Activated CD8-positive, alpha-beta memory T cell treated with anti-CD3 and anti-CD28 coated beads, Interleukin-2, amount 50 U/mL, for 48 hours (primary cell): ENCODE results near the gene CEMIP.
A peak's percentile ranks its signal among the peaks of the same experiment; 100 is the strongest.

Experiments
- DNase-seq: peaks from one replicate; pipeline ENCODE4 v3.0.0-alpha.2; 2020

CEMIP gene

DNA sequence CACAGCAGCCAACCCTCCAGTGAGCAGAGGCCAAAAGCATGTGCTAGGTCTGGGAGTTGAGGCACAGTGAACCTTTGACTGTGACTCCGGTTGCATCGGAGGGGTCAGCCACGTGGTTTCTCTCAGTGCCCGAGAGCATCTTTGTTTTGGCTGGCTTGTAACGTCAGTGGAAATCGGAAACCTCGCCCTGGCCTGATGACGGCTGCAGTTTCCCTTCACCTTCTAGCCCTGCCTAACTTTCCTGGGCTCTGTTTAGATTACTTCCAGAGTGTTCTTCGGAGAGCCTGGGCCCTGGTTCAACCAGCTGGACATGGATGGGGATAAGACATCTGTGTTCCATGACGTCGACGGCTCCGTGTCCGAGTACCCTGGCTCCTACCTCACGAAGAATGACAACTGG is 153.8 kb downstream of the CEMIP start:
- DNase-seq, result no peak

GRCh38 chr15:80934761-80935221 is 155.6 kb downstream of the CEMIP start:
- no peak for DNase-seq

- no peak for DNase-seq
These were observed 157.3 kb downstream of the CEMIP start for GRCh38 chr15:80936288-80937078.

GRCh38 chr15:80937718-80938117 is 158.5 kb downstream of the CEMIP start:
- no peak for DNase-seq

DNA sequence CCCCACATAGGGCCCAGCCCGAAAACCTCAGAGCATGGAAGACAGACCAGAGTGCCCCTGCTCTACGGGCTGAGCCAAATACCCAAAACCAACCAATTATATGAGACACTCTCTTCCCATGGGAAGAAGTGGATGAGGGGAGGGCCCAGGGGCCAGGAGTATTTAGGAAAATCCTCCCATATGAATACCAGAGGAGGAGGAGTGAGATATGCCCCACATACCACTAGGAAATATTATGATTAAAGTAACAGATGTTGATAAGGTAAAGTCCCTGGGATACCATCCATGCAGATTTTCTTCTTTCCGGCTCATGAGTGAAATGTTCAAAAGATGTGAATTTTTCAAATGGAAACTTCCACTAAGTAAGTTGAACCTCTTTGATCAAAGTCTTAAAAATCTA is 160.0 kb downstream of the CEMIP start:
- no peak for DNase-seq

- no peak for DNase-seq
These were observed 161.2 kb downstream of the CEMIP start for GRCh38 chr15:80940331-80940730.

- DNase-seq, result no peak
These were observed 161.7 kb downstream of the CEMIP start for GRCh38 chr15:80940851-80941250.

DNA sequence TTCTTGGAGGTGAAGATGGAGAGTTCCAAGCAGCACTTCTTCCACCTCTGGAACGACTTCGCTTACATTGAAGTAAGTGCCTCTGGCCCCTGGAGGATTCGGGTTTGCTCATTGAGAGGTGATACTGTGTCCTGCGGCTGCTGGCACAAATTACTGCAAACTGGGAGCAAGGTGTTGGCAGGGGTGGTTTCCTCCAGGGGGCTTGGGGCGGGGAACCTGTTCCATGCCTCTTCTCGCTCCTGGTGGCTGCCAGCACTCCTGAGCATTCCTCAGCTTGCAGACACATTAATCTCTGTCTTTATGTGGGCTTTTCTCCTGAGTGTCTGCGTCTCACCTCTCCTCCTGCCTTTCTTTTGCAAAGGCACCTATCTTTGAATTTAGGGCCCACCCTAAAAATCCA is 163.1 kb downstream of the CEMIP start:
- no peak for DNase-seq

- no peak for DNase-seq
These were observed 163.8 kb downstream of the CEMIP start for GRCh38 chr15:80942746-80943565.

DNA sequence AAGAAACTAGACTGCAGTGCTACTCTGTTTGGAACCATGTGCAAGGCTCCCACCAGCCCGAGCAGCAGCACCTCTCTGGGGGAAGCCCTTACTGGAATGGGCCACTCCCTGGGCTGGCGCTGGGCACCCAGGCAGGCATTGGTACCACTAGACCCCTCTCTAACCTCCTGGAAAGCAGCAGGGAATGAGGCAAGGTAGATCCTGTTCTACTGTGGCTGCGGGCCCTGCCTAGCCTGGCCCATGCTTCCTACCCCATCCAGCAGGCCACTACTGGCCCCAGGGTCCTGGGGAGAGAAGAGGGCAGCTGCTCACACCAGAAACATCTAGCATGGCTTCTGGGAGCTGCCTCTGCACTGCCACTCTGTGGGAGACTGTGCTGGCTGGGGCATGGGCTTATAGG is 165.6 kb downstream of the CEMIP start:
- DNase-seq, result no peak

DNA sequence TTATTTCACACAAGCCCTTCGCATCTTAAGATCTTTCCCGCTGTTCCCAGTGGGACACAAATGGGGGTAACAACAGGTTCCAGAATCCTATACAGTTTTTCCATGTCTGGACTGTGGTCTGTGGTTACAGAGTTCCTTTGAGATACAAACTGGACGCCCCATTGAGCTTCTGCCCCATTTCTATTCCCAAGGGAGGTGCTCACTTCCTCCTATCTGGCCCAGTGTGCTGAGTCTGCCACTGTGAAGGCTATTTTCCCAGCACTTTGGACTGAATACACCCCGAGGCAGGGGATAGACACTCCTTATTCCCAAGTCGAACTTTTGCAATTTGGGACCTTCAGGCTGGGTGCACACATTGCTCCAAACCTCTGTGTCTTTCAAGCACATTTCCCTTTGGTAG is 166.4 kb downstream of the CEMIP start:
- no peak for DNase-seq

DNA sequence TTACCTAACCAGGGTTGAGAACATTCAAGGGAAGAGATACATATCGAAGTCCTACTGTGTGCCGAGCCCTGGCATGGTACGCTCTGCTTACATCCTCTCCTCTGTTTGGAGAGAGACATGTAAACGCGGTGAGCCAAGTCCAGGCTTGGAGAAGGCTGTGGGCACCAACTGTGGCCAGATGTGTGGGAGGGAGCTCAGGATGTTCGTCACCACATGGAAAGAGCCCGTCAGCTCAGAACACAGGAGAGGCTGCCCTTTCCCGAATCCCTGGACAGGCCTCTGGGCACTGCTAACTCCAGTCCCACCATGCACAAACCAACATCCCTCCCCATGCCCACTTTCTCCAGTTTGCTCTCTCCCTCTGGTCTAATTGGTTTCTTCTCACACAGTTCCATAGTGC is 167.4 kb downstream of the CEMIP start:
- no peak for DNase-seq

DNA sequence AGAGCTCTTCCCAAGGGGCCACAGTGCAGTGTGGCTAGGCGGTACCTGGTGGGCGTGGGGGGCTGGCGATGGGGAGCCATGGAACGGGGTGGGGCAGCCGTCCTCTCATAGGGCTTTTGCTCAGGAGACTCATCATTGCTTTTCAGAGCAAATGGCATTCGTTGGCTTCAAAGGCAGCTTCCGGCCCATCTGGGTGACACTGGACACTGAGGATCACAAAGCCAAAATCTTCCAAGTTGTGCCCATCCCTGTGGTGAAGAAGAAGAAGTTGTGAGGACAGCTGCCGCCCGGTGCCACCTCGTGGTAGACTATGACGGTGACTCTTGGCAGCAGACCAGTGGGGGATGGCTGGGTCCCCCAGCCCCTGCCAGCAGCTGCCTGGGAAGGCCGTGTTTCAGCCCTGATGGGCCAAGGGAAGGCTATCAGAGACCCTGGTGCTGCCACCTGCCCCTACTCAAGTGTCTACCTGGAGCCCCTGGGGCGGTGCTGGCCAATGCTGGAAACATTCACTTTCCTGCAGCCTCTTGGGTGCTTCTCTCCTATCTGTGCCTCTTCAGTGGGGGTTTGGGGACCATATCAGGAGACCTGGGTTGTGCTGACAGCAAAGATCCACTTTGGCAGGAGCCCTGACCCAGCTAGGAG is 169.6 kb downstream of the CEMIP start:
- no peak for DNase-seq

DNA sequence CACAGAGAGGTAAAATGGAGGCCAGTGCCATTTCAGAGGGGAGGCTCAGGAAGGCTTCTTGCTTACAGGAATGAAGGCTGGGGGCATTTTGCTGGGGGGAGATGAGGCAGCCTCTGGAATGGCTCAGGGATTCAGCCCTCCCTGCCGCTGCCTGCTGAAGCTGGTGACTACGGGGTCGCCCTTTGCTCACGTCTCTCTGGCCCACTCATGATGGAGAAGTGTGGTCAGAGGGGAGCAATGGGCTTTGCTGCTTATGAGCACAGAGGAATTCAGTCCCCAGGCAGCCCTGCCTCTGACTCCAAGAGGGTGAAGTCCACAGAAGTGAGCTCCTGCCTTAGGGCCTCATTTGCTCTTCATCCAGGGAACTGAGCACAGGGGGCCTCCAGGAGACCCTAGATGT is 170.6 kb downstream of the CEMIP start:
- no peak for DNase-seq

DNA sequence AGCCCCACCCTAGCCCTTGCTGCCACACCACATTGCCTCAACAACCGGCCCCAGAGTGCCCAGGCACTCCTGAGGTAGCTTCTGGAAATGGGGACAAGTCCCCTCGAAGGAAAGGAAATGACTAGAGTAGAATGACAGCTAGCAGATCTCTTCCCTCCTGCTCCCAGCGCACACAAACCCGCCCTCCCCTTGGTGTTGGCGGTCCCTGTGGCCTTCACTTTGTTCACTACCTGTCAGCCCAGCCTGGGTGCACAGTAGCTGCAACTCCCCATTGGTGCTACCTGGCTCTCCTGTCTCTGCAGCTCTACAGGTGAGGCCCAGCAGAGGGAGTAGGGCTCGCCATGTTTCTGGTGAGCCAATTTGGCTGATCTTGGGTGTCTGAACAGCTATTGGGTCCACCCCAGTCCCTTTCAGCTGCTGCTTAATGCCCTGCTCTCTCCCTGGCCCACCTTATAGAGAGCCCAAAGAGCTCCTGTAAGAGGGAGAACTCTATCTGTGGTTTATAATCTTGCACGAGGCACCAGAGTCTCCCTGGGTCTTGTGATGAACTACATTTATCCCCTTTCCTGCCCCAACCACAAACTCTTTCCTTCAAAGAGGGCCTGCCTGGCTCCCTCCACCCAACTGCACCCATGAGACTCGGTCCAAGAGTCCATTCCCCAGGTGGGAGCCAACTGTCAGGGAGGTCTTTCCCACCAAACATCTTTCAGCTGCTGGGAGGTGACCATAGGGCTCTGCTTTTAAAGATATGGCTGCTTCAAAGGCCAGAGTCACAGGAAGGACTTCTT is 171.3 kb downstream of the CEMIP start:
- DNase-seq, result no peak

GRCh38 chr15:80951941-80952340 is 172.8 kb downstream of the CEMIP start:
- DNase-seq, result no peak

- DNase-seq, result peak; percentile 20
These were observed 174.1 kb downstream of the CEMIP start for GRCh38 chr15:80953001-80953952.

- DNase-seq, result no peak
These were observed 175.0 kb downstream of the CEMIP start for GRCh38 chr15:80953953-80954778.

DNA sequence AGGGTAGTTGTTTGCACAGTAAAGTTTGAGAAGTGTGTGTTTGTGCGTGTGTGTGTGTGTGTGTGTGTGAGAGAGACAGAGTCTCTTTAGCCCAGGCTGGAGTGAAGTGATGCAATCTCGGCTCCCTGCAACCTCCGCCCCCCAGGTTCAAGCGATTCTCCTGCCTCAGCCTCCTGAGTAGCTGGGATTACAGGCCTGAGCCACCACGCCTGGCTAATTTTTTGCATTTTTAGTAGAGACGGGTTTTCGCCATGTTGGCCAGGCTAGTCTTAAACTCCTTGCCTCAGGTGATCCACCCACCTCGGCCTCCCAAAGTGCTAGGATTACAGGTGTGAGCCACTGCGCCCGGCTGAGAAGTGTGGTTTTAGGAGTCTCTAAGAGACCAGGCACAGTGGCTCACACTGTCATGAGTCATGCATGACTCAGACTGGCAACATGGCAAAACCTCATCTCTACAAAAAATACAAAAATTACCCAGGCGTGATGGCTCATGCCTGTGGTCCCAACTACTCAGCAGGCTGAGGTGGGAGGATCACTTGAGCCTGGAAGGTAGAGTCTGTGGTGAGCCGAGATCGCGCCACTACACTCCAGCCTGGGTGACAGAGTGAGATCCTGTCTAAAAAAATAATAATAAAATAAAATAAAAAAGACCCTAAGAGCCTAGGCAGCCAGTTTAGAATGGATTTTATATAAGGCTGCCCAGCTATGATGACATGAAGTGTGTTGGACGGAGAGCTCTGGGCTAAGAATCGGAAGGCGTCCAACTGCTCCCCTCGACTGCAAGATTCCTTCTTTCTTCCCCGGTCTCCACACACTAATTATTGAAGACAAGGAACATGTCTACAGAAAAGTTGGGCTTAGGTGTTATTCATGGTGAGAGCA is 176.6 kb downstream of the CEMIP start:
- peak; percentile 70 for DNase-seq

- peak; percentile 36 for DNase-seq
These were observed 178.4 kb downstream of the CEMIP start for GRCh38 chr15:80957556-80957955.
